HepG2 (cell line): ENCODE measurements around the gene FAM168A.

Experiments used
- CREB3 ChIP-seq: sonication (generic); formaldehyde crosslinking; IDR thresholded peaks from 2 replicates; pipeline ENCODE4 v1.5.0; 2020; ENCODE audit warnings: missing genetic modification reagents
- CTCF ChIP-seq: sonication (generic); formaldehyde crosslinking; IDR thresholded peaks from 2 replicates; pipeline ENCODE4 v1.5.0; 2020; ENCODE audit warnings: mild to moderate bottlenecking, missing genetic modification reagents, moderate library complexity
- ETS1 ChIP-seq: sonication (generic); formaldehyde crosslinking; IDR thresholded peaks from 2 replicates; pipeline ENCODE4 v1.4.0; 2020; ENCODE audit warnings: missing genetic modification reagents
- JUN ChIP-seq: sonication (generic); formaldehyde crosslinking; IDR thresholded peaks from 2 replicates; pipeline ENCODE4 v1.4.0; 2020; ENCODE audit warnings: mild to moderate bottlenecking, missing genetic modification reagents
- SP1 ChIP-seq, 2 experiments: fragments of 450-650 bp in 1 of 2; sonication (generic) in 1 of 2; formaldehyde crosslinking in 1 of 2; IDR thresholded peaks; 2 replicates each; pipeline versions ENCODE4 v1.4.0 to v1.6.1; 2016 to 2020; ENCODE audit warnings: missing genetic modification reagents in 1 of 2

- TF ChIP-seq SP1 (IDR thresholded peaks at IDR 0.05): no peak
- no peak for TF ChIP-seq SP1 (CRISPR knock-in tag; IDR thresholded peaks at IDR 0.05)
- TF ChIP-seq ETS1 (CRISPR knock-in tag): no peak
- TF ChIP-seq CTCF: no peak
- no peak for TF ChIP-seq JUN
- no peak for TF ChIP-seq CREB3
Measured at GRCh38 chr11:73405146-73405510, 192.8 kb downstream of the FAM168A start.
